Suprapubic skin (tissue), 2 donors: ENCODE results near the gene NSMF.

Experiments
- EP300 ChIP-seq: sonication (generic); formaldehyde crosslinking; IDR thresholded peaks from one replicate; pipeline ENCODE4 v1.6.1; 2017; ENCODE audit warnings: antibody characterized with exemption
- POLR2A ChIP-seq, 2 donors: fragments of 450-650 bp; IDR thresholded peaks; one replicate each; pipeline ENCODE4 v1.6.1; 2017; ENCODE audit warnings: antibody characterized with exemption in 2 of 2, mild to moderate bottlenecking in 2 of 2, moderate library complexity in 2 of 2

GRCh38 chr9:137429546-137429890 is 29.6 kb downstream of the NSMF start:
- TF ChIP-seq POLR2A (IDR thresholded peaks at IDR 0.05) (no peak), EP300 (no peak)
